Liver (tissue), 9 donors: ENCODE data around the gene OXTR. TPM values are rescaled to one million over a fixed set of nuclear protein-coding genes. Genes with fewer than 3 reads are reported as not detected.
"Not testable (repeated sequence)": the region's sequence is repeated elsewhere in the genome, so short reads cannot be mapped to it uniquely, and the experiment has no call there.

Experiments
- DNase-seq: peaks from one replicate; pipeline ENCODE4 v3.0.0-alpha.2; 2017; ENCODE audit warnings: low spot score
- H3K27ac ChIP-seq, 2 donors: one replicate each; pipeline ENCODE4 v1.7.0; 2013; ENCODE audit warnings: inconsistent platforms in 2 of 2, low read length in 2 of 2, control low read depth in 1 of 2, low read depth in 1 of 2, mild to moderate bottlenecking in 1 of 2
- H3K27me3 ChIP-seq, 4 donors: one replicate each; pipeline versions ENCODE4 v1.6.1 to v1.7.0; 2013; ENCODE audit warnings: low read length in 3 of 4, inconsistent platforms in 1 of 4, mild to moderate bottlenecking in 1 of 4, moderate library complexity in 1 of 4; ENCODE audit not compliant: control insufficient read depth in 4 of 4, insufficient read depth in 4 of 4
- H3K36me3 ChIP-seq, 4 donors: one replicate each; pipeline versions ENCODE4 v1.6.1 to v1.7.0; 2013; ENCODE audit warnings: low read length in 3 of 4, mild to moderate bottlenecking in 3 of 4, low read depth in 1 of 4, moderate library complexity in 1 of 4; ENCODE audit not compliant: control insufficient read depth in 4 of 4, insufficient read depth in 3 of 4
- H3K4me1 ChIP-seq, 4 donors: one replicate each; pipeline versions ENCODE4 v1.6.1 to v1.7.0; 2013; ENCODE audit warnings: low read length in 3 of 4, mild to moderate bottlenecking in 3 of 4, moderate library complexity in 1 of 4; ENCODE audit not compliant: control insufficient read depth in 4 of 4, insufficient read depth in 4 of 4
- H3K4me3 ChIP-seq, 3 donors: one replicate each; pipeline versions ENCODE4 v1.6.1 to v1.7.0; 2013; ENCODE audit warnings: low read length in 3 of 3, control low read depth in 1 of 3, low read depth in 1 of 3, mild to moderate bottlenecking in 1 of 3
- H3K9ac ChIP-seq, 2 donors: one replicate each; pipeline ENCODE4 v1.7.0; 2013; ENCODE audit warnings: low read length in 2 of 2, mild to moderate bottlenecking in 2 of 2, moderate library complexity in 2 of 2, control low read depth in 1 of 2, low read depth in 1 of 2
- H3K9me3 ChIP-seq, 4 donors: one replicate each; pipeline versions ENCODE4 v1.6.1 to v1.7.0; 2013; ENCODE audit warnings: low read length in 3 of 4; ENCODE audit not compliant: control insufficient read depth in 4 of 4
- ATF3 ChIP-seq: IDR thresholded peaks from 2 replicates; pipeline ENCODE4 v1.6.1; 2016; ENCODE audit warnings: antibody characterized with exemption
- GABPA ChIP-seq, 2 donors: IDR thresholded peaks in 1 of 2; conservative IDR thresholded peaks in 1 of 2; 2 replicates each; pipeline ENCODE4 v1.6.1; 2016; ENCODE audit warnings: antibody characterized with exemption in 2 of 2, mild to moderate bottlenecking in 1 of 2, moderate library complexity in 1 of 2
- HNF4A ChIP-seq, 2 donors: conservative IDR thresholded peaks; 2 replicates each; pipeline ENCODE4 v1.6.1; 2016; ENCODE audit warnings: antibody characterized with exemption in 2 of 2, mild to moderate bottlenecking in 2 of 2
- HNF4G ChIP-seq: IDR thresholded peaks from 2 replicates; pipeline ENCODE4 v1.6.1; 2016; ENCODE audit warnings: antibody characterized with exemption
- JUND ChIP-seq, 2 donors: IDR thresholded peaks; 2 replicates each; pipeline ENCODE4 v1.6.1; 2016; ENCODE audit warnings: antibody characterized with exemption in 2 of 2
- MAX ChIP-seq: IDR thresholded peaks from 2 replicates; pipeline ENCODE4 v1.6.1; 2016; ENCODE audit warnings: antibody characterized with exemption
- RAD21 ChIP-seq, 2 donors: IDR thresholded peaks; 2 replicates each; pipeline ENCODE4 v1.6.1; 2016; ENCODE audit warnings: antibody characterized with exemption in 2 of 2, mild to moderate bottlenecking in 2 of 2
- SP1 ChIP-seq: IDR thresholded peaks from 2 replicates; pipeline ENCODE4 v1.6.1; 2018; ENCODE audit warnings: antibody characterized with exemption, mild to moderate bottlenecking
- TAF1 ChIP-seq: conservative IDR thresholded peaks from 2 replicates; pipeline ENCODE4 v1.6.1; 2016; ENCODE audit warnings: antibody characterized with exemption, mild to moderate bottlenecking
- YY1 ChIP-seq: IDR thresholded peaks from 2 replicates; pipeline ENCODE4 v1.6.1; 2016; ENCODE audit warnings: antibody characterized with exemption, mild to moderate bottlenecking
- WGBS: extraction: QIAGEN DNeasy Blood & Tissue Kit; methylation state at CpG from one replicate; pipeline ENCODE4 v1.1.7; 2013; 5-methylcytosine and 5-hydroxymethylcytosine counted together
- polyA plus RNA-seq, 2 donors: library from polyadenylated mRNA; stranded (reverse) in 1 of 2; unstranded in 1 of 2; fragments of 200-250 nt in 1 of 2; fragments of >200 nt in 1 of 2; fragmentation: Nextera tagmentation in 1 of 2; extraction: Ambion mirVana in 1 of 2; gene quantifications; one replicate each; pipeline versions ENCODE4 v1.2.1 to v1.2.3, GENCODE V29; 2013 to 2015
- total RNA-seq, 2 donors: library from RNA; depleted of rRNA; stranded (reverse); fragments of >200 nt; gene quantifications; one replicate each; pipeline ENCODE4 v1.2.3, GENCODE V29; 2014
- TF ChIP-seq, protein P1 (sequence below): IDR thresholded peaks from 2 replicates; pipeline ENCODE4 v1.6.1; 2016; ENCODE audit warnings: antibody characterized with exemption
- donor health status: healthy.
- donor health status: healthy.
- donor health status: healthy.
- donor health status: healthy.
- donor health status: healthy.

Gene OXTR
- total and polyA plus RNA-seq, 4 donors, result 0.05 to 0.28 (median 0.08) TPM; not detected in 1

GRCh38 chr3:8724108-8724752 lies 45.2 kb downstream of the OXTR start (continued):
- TF ChIP-seq, protein P1, sequence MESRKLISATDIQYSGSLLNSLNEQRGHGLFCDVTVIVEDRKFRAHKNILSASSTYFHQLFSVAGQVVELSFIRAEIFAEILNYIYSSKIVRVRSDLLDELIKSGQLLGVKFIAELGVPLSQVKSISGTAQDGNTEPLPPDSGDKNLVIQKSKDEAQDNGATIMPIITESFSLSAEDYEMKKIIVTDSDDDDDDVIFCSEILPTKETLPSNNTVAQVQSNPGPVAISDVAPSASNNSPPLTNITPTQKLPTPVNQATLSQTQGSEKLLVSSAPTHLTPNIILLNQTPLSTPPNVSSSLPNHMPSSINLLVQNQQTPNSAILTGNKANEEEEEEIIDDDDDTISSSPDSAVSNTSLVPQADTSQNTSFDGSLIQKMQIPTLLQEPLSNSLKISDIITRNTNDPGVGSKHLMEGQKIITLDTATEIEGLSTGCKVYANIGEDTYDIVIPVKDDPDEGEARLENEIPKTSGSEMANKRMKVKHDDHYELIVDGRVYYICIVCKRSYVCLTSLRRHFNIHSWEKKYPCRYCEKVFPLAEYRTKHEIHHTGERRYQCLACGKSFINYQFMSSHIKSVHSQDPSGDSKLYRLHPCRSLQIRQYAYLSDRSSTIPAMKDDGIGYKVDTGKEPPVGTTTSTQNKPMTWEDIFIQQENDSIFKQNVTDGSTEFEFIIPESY, result no peak

- 70% methylated on average over 3 of the region's 3 CpGs for WGBS
- DNase-seq, result no peak
- Histone ChIP-seq H3K4me1 (no peaks in the 10 kb centered on the region), H3K9me3 (peaks cover 5 to 7% (median 6%) of the 10 kb centered on the region in 4 donors), H3K36me3 (no peaks in the 10 kb centered on the region), H3K27me3 (no peaks in the 10 kb centered on the region), H3K27ac (no peak overlapping the region), H3K9ac (no peak overlapping the region), H3K4me3 (no peak overlapping the region)
- TF ChIP-seq GABPA (IDR thresholded peaks at IDR 0.05 in 1 of 2, conservative IDR thresholded peaks at IDR 0.05 in 1 of 2) (no peak), ATF3 (no peak), MAX (no peak), HNF4G (no peak), YY1 (no peak), JUND (IDR thresholded peaks at IDR 0.05) (no peak), HNF4A (conservative IDR thresholded peaks at IDR 0.05) (no peak), TAF1 (no peak), RAD21 (IDR thresholded peaks at IDR 0.05) (no peak)
These were observed 45.8 kb downstream of the OXTR start for GRCh38 chr3:8723612-8724011.

DNA sequence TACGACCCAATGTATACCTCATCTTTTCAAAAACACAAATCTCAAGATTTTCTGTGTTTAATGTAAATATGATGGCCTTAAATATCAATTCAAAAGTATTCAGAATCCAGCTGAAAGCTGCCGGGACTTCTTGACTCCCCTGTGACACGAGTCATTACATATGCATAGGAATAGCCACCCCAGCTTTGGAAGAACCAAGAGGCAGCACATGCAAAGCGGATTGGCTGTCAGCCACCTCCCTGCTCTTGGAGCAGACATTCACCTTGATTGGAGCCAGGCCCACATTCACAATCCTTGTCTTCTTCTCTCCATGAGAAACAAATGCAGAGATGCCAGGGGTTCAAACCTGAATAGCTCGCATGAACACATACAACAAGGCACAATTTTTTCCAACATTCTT lies 46.6 kb downstream of the OXTR start:
- H3K4me3 ChIP-seq, result no peak overlapping the region
- WGBS, result 76% methylated on average over 5 of the region's 5 CpGs
- DNase-seq, result no peak
- H3K36me3 ChIP-seq, result no peaks in the 10 kb centered on the region
- TF ChIP-seq TAF1 (no peak), HNF4A (conservative IDR thresholded peaks at IDR 0.05) (no peak), YY1 (no peak), SP1 (no peak), RAD21 (IDR thresholded peaks at IDR 0.05) (no peak)
- H3K27ac ChIP-seq, result no peak overlapping the region
- H3K27me3 ChIP-seq, result no peaks in the 10 kb centered on the region
- H3K9ac ChIP-seq, result no peak overlapping the region
- H3K9me3 ChIP-seq, result peaks cover 5 to 7% (median 6%) of the 10 kb centered on the region in 4 donors
- no peaks in the 10 kb centered on the region for H3K4me1 ChIP-seq

DNA sequence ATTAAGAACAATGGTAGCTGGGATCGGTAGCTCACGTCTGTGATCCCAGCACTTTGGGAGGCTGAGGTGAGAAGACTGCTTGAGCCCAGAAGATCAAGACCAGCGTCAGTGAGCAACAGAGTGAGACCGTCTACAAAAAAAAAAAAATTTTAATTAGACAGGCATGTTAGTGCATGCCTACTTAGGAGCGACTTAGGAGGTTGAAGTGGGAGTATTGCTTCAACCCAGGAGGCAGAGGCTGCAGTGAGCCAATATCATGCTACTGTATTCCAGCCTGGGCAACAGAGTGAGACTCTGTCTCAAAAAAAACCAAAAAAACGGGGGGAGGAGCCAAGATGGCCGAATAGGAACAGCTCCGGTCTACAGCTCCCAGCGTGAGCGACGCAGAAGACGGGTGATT lies 53.7 kb downstream of the OXTR start:
- H3K36me3 ChIP-seq, DNase-seq, H3K9ac ChIP-seq, H3K4me1 ChIP-seq, H3K27ac ChIP-seq, H3K4me3 ChIP-seq, H3K27me3 ChIP-seq, H3K9me3 ChIP-seq: not testable (repeated sequence)
- WGBS, result 91% methylated on average over 12 of the region's 12 CpGs
